ENCODE data around the gene GALNT2. TPM values are rescaled to one million over a fixed set of nuclear protein-coding genes. Genes with fewer than 3 reads are reported as not detected.

Gene GALNT2
- total and polyA plus RNA-seq, 2 of the 13 experiments (the other 11 are each of a cell fraction or from before 2014, with no cell fraction given) = 39.3 to 39.6 TPM

GRCh38 chr1:230086151-230086550 lies 19.1 kb downstream of the GALNT2 start (continued):
- TF ChIP-seq LRRFIP1 (CRISPR knock-in tag; conservative IDR thresholded peaks at IDR 0.05) = no peak
- no peak for TF ChIP-seq KAT8 (CRISPR knock-in tag; IDR thresholded peaks at IDR 0.05)
- TF ChIP-seq ZNF710 (CRISPR knock-in tag; IDR thresholded peaks at IDR 0.05; ENCODE audit: borderline replicate concordance) = no peak
- no peak for TF ChIP-seq CBX2 (IDR thresholded peaks at IDR 0.05; ENCODE audit: low read depth, low read length)
- no peak for TF ChIP-seq CBX2 (CRISPR knock-in tag; IDR thresholded peaks at IDR 0.05; ENCODE audit: low read depth)
- no peak for TF ChIP-seq ZNF704 (CRISPR knock-in tag; IDR thresholded peaks at IDR 0.05; ENCODE audit: borderline replicate concordance)

Data from HepG2 (cell line).